ENCODE measurements around the gene SOBP.

DNA sequence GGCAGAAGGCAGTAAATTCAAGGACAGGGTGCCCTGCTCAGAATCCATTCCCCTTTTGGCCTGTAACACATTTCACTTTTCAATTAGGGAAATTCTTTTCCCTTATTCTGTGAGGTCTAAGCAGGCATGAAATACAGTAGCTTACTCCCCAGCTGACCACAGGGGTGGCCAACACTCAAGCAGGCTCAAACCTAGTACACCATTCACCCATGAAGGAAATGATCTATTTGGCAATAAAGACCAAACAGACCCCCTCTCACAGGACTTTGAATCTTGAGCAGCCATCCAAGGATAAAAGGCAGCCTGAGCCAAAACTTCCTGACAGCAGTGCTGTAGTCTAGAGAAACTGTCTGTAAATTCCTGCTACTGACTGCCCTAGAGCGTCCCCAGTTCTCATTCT is 48.2 kb upstream of the SOBP start:
- TF ChIP-seq, protein P1, sequence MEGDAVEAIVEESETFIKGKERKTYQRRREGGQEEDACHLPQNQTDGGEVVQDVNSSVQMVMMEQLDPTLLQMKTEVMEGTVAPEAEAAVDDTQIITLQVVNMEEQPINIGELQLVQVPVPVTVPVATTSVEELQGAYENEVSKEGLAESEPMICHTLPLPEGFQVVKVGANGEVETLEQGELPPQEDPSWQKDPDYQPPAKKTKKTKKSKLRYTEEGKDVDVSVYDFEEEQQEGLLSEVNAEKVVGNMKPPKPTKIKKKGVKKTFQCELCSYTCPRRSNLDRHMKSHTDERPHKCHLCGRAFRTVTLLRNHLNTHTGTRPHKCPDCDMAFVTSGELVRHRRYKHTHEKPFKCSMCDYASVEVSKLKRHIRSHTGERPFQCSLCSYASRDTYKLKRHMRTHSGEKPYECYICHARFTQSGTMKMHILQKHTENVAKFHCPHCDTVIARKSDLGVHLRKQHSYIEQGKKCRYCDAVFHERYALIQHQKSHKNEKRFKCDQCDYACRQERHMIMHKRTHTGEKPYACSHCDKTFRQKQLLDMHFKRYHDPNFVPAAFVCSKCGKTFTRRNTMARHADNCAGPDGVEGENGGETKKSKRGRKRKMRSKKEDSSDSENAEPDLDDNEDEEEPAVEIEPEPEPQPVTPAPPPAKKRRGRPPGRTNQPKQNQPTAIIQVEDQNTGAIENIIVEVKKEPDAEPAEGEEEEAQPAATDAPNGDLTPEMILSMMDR (IDR thresholded peaks at IDR 0.05), result no peak
- no peak for TF ChIP-seq POLR2A (IDR thresholded peaks at IDR 0.05)
